Measurements from ENCODE around the gene KCNK4.

DNA sequence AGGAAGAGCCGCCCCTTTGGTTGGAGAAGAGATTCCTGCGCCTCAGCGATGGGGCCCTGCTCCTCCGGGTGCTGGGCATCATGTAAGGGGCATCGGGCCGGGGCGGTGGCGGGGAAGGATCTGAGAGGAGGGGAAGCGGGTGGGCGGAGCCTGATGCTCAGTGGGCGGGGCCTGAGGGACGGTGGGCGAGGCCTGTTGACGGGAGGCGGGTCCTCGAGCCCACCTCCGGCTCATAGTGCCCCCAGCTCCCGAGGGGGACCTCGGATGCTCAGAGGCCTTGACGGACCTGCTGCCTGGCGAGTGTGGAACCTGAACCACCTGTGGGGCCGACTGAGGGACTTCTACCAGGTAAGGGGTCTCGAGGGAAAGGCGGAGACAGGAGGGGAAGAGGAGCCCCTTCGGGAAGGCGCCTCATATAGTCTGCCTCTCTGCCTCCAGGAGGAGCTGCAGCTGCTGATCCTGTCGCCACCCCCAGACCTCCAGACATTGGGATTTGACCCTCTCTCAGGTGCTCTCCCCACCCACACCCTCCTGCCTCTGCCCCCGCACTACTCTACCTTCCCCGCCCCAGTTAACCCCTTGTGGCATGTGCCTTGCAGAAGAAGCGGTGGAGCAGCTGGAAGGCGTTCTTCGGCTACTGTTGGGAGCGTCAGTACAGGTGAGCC lies 49.7 kb downstream of the KCNK4 start:
- TF ChIP-seq, protein P1, sequence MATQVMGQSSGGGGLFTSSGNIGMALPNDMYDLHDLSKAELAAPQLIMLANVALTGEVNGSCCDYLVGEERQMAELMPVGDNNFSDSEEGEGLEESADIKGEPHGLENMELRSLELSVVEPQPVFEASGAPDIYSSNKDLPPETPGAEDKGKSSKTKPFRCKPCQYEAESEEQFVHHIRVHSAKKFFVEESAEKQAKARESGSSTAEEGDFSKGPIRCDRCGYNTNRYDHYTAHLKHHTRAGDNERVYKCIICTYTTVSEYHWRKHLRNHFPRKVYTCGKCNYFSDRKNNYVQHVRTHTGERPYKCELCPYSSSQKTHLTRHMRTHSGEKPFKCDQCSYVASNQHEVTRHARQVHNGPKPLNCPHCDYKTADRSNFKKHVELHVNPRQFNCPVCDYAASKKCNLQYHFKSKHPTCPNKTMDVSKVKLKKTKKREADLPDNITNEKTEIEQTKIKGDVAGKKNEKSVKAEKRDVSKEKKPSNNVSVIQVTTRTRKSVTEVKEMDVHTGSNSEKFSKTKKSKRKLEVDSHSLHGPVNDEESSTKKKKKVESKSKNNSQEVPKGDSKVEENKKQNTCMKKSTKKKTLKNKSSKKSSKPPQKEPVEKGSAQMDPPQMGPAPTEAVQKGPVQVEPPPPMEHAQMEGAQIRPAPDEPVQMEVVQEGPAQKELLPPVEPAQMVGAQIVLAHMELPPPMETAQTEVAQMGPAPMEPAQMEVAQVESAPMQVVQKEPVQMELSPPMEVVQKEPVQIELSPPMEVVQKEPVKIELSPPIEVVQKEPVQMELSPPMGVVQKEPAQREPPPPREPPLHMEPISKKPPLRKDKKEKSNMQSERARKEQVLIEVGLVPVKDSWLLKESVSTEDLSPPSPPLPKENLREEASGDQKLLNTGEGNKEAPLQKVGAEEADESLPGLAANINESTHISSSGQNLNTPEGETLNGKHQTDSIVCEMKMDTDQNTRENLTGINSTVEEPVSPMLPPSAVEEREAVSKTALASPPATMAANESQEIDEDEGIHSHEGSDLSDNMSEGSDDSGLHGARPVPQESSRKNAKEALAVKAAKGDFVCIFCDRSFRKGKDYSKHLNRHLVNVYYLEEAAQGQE (IDR thresholded peaks at IDR 0.05), result no peak
- TF ChIP-seq CTCF (IDR thresholded peaks at IDR 0.05; ENCODE audit: low read depth, low read length, missing input control), result no peak
- TF ChIP-seq JUND (IDR thresholded peaks at IDR 0.05), result no peak
- no peak for TF ChIP-seq RAD21 (IDR thresholded peaks at IDR 0.05)
- TF ChIP-seq, protein P2, sequence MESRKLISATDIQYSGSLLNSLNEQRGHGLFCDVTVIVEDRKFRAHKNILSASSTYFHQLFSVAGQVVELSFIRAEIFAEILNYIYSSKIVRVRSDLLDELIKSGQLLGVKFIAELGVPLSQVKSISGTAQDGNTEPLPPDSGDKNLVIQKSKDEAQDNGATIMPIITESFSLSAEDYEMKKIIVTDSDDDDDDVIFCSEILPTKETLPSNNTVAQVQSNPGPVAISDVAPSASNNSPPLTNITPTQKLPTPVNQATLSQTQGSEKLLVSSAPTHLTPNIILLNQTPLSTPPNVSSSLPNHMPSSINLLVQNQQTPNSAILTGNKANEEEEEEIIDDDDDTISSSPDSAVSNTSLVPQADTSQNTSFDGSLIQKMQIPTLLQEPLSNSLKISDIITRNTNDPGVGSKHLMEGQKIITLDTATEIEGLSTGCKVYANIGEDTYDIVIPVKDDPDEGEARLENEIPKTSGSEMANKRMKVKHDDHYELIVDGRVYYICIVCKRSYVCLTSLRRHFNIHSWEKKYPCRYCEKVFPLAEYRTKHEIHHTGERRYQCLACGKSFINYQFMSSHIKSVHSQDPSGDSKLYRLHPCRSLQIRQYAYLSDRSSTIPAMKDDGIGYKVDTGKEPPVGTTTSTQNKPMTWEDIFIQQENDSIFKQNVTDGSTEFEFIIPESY (IDR thresholded peaks at IDR 0.05), result no peak
- TF ChIP-seq HNF4G (IDR thresholded peaks at IDR 0.05), result no peak
- TF ChIP-seq EGR1 (IDR thresholded peaks at IDR 0.05; ENCODE audit: low read depth in 2 of 2), result no peak
- TF ChIP-seq YY1 (IDR thresholded peaks at IDR 0.05), result no peak
- TF ChIP-seq, protein P3, sequence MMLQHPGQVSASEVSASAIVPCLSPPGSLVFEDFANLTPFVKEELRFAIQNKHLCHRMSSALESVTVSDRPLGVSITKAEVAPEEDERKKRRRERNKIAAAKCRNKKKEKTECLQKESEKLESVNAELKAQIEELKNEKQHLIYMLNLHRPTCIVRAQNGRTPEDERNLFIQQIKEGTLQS (IDR thresholded peaks at IDR 0.05), result no peak
- no peak for TF ChIP-seq SP1 (IDR thresholded peaks at IDR 0.05)
- TF ChIP-seq HNF4A (conservative IDR thresholded peaks at IDR 0.05), result no peak
- no peak for TF ChIP-seq MAX (IDR thresholded peaks at IDR 0.05)
- no peak for TF ChIP-seq TAF1 (conservative IDR thresholded peaks at IDR 0.05)

Measured in liver (tissue), 3 donors.